Cardiac muscle cell (in vitro differentiated cells and primary cell): Measurements from ENCODE around the gene ZNF362. TPM values are rescaled to one million over a fixed set of nuclear protein-coding genes. Genes with fewer than 3 reads are reported as not detected.
A peak's percentile ranks its signal among the peaks of the same experiment; 100 is the strongest.

ENCODE experiments used
- DNase-seq, 2 donors: peaks; one replicate each; pipeline versions ENCODE4 v3.0.0 to v3.0.0-alpha.2; 2010 to 2017; ENCODE audit warnings: low read depth in 1 of 2, low spot score in 1 of 2
- H3K27ac ChIP-seq: fragments of 200-600 bp; sonication (generic); 2 replicates; pipeline ENCODE4 v1.5.1; 2016
- H3K27me3 ChIP-seq: fragments of 200-600 bp; sonication (generic); 2 replicates; pipeline ENCODE4 v1.6.0; 2016; ENCODE audit warnings: control low read depth
- H3K36me3 ChIP-seq: fragments of 200-600 bp; sonication (generic); 2 replicates; pipeline ENCODE4 v1.5.1; 2016; ENCODE audit warnings: control low read depth
- H3K4me1 ChIP-seq: fragments of 200-600 bp; sonication (generic); 2 replicates; pipeline ENCODE4 v1.8.1; 2017; ENCODE audit warnings: low read depth, mild to moderate bottlenecking, mixed run types
- H3K4me3 ChIP-seq: fragments of 200-600 bp; sonication (generic); 2 replicates; pipeline ENCODE4 v1.5.1; 2016; ENCODE audit warnings: mild to moderate bottlenecking
- H3K9me3 ChIP-seq: fragments of 200-600 bp; sonication (generic); 2 replicates; pipeline ENCODE4 v1.5.1; 2017; ENCODE audit warnings: low read depth, mild to moderate bottlenecking, control low read depth
- polyA plus RNA-seq: library from polyadenylated mRNA; unstranded; fragments of >200 nt; fragmentation: Nextera tagmentation; extraction: Ambion mirVana; gene quantifications from 2 replicates; pipeline ENCODE4 v1.2.1, GENCODE V29; 2016
- total RNA-seq: library from RNA; depleted of rRNA; stranded (reverse); fragments of >200 nt; gene quantifications from 2 replicates; pipeline ENCODE4 v1.2.3, GENCODE V29; 2016
- TF ChIP-seq, protein P1 (sequence below): IDR thresholded peaks from 2 replicates; pipeline ENCODE4 v1.5.1; 2012; ENCODE audit warnings: low read depth, mild to moderate bottlenecking, low read length

The ZNF362 gene
- total and polyA plus RNA-seq, 2 experiments from 2014 or later = 57.9 to 77.5 TPM

DNA sequence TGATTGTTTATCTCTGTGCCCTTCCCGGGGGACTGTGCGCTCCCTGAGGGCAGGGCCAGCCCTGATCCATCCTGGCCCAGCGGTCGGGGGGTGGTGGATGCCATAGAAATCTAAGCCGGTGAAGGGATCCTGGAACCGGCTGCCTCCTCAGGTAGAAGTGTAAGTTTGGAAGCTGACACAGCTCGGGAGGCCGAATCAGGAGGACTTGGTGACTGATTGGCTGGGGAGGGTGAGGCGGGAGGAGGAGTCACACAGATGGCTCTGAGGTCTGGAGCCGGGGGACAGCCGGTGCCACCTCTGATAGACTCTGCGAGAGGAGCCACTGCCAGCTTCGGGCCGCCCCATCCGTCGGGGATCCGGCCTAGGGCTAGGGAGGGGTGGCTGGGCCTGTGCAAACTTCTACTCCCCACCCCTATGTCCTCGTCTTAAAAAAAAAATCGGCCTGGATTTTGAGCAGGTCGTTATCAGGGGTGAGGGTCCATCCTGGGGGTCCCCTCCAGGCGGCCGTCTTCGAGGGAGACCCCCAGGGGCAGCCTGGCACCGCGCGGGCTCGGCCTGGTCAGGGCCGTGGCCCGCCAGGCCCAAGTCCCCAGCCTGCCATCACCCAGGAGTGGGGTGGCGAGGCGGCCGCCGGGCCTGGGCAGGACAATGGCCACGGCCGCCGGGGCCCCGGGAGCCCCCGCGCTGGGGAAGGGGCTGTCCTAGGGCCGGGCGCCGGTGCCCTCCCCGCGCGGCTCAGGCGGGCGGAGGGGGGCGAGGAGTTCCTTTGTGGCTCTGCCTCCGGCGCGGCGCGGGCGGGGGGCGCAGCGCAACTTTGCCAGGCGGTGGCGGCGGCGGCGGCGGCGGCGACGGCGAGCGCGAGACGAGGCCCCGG, 708 bp upstream of the ZNF362 start:
- Histone ChIP-seq H3K9me3 (no peaks in the 10 kb centered on the region), H3K4me1 (peaks cover 21% of the 10 kb centered on the region), H3K36me3 (no peaks in the 10 kb centered on the region), H3K4me3 (peak overlapping the region; percentile 22), H3K27me3 (no peaks in the 10 kb centered on the region), H3K27ac (peak overlapping the region; percentile 80)
- TF ChIP-seq, protein P1, sequence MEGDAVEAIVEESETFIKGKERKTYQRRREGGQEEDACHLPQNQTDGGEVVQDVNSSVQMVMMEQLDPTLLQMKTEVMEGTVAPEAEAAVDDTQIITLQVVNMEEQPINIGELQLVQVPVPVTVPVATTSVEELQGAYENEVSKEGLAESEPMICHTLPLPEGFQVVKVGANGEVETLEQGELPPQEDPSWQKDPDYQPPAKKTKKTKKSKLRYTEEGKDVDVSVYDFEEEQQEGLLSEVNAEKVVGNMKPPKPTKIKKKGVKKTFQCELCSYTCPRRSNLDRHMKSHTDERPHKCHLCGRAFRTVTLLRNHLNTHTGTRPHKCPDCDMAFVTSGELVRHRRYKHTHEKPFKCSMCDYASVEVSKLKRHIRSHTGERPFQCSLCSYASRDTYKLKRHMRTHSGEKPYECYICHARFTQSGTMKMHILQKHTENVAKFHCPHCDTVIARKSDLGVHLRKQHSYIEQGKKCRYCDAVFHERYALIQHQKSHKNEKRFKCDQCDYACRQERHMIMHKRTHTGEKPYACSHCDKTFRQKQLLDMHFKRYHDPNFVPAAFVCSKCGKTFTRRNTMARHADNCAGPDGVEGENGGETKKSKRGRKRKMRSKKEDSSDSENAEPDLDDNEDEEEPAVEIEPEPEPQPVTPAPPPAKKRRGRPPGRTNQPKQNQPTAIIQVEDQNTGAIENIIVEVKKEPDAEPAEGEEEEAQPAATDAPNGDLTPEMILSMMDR = no peak
- peak; percentile 55 to 65 for DNase-seq

DNA sequence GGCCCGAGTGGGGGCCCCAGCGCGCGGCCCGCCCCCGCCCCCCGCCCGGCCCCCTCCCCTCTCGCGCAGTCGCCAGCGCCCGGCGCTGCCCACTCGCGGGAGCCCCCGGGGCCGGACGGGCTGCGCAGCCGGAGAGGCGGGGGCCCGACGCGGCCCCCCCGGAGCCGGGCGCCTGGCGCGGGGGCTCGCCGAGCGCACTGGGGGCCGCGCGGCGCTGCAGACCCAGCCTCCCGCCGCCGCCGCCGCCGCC, 146 bp upstream of the ZNF362 start:
- no peaks in the 10 kb centered on the region for H3K36me3 ChIP-seq
- peak overlapping the region; percentile 24 for H3K4me3 ChIP-seq
- H3K4me1 ChIP-seq = peaks cover 26% of the 10 kb centered on the region
- no peaks in the 10 kb centered on the region for H3K27me3 ChIP-seq
- no peaks in the 10 kb centered on the region for H3K9me3 ChIP-seq
- no peak for DNase-seq
- TF ChIP-seq, protein P1 = no peak
- H3K27ac ChIP-seq = no peak overlapping the region

DNA sequence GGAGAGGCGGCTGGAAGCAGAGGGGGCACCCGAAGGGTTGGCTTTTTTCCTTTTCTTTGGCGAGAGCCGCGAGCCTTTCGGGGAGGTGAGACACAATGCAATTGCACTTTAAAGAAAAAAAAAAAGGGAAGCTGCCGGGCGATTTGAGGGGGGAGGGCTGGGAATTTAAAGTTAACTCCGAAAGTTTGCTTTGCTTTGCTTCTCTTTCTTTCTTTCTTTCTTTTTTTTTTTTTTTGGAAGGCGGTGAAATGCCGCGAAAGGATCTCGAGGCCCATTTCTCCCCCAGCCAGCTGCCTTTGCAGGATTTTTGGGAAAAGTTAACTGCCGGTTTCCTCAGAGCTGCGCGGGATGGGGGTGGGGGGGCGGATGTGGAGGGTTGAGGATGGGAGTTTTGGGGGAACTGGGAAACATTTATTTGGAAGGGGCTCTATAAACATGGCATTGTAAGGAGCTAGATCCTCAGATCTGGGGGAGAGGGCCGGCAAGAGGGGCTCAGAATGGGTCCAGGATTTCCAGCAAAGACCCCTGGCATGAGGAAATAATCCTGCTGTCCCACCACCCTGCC, 997 bp downstream of the ZNF362 start:
- H3K36me3 ChIP-seq = no peaks in the 10 kb centered on the region
- peaks cover 28% of the 10 kb centered on the region for H3K4me1 ChIP-seq
- H3K4me3 ChIP-seq = peak overlapping the region; percentile 82
- no peaks in the 10 kb centered on the region for H3K9me3 ChIP-seq
- no peak for DNase-seq
- H3K27ac ChIP-seq = peak overlapping the region; percentile 65
- H3K27me3 ChIP-seq = no peaks in the 10 kb centered on the region
- TF ChIP-seq, protein P1 = no peak

DNA sequence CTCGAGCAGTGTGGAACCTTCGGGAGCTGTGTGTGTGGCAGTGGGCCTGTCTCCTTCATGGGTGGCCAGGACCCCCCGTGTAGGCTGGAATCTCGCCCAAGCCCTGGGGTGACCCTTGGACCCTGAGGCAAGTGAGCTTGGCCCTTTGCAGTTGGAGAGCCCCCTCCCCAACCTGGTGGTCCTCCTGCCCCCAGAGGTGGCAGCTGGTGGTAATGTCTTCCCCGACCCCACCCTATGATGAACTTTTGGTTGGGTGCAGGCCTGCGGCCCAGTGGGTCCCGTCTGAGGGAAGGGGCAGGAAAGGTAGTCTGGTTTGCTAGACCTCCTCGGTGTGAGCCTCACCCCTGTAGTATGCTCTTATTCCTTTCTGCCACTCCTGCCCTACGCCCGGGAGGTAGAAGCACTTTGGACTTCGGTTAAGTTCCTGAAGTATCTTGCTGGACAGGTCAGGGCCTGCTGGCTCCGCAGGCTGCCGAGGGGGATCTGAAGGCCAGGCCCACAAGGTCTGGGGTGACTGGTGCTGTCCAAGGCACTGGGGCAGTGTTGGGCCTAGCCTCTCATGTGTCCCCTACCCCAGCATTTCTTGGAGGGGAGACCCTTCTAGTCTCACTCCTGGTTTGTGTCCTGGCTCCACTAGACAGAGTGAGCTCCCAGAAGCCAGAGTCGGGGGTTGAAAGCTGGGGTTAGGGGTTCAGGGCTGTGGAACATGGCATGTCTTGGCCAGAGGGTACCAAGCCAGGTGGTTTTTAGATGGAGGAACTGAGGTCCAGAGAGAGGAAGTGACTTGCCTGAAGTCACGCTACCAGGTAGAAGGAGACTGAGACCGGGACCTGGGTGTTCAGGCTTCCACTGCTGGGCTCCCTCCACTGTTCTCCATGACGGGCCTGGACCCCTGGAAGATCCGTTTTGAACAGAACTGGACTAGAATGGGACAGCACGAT, 1.8 kb downstream of the ZNF362 start:
- Histone ChIP-seq H3K4me3 (peak overlapping the region; percentile 82), H3K4me1 (peaks cover 28% of the 10 kb centered on the region), H3K9me3 (no peaks in the 10 kb centered on the region), H3K27me3 (no peaks in the 10 kb centered on the region), H3K27ac (no peak overlapping the region), H3K36me3 (no peaks in the 10 kb centered on the region)
- TF ChIP-seq, protein P1 = no peak
- peak in 1 of 2 donors; percentile 35 for DNase-seq

DNA sequence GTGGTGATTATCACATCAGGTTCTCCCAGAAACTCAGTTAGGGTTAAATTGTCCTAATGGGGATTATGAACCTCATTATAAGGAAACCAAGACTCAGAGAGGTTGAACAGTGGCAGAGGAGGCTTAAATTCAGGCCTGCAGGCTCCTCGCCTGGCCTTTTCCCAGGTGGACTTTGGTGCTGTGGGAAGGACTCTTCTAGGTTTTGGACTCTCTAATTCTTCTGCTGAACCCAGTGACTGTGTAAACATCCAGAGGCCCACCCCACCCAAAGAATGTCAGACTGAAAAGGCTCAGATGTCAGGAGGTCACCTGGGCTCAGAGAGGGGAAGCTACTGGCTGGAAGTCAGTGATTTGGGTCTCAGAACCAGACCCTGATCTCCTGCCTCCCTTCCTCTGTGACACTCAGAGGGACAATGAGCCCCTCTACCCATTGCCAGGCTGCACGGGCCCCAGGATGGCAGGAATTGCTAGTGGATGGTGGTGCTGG, 2.5 kb downstream of the ZNF362 start:
- H3K9me3 ChIP-seq = no peaks in the 10 kb centered on the region
- TF ChIP-seq, protein P1 = no peak
- H3K4me3 ChIP-seq = no peak overlapping the region
- peaks cover 28% of the 10 kb centered on the region for H3K4me1 ChIP-seq
- no peak for DNase-seq
- no peak overlapping the region for H3K27ac ChIP-seq
- no peaks in the 10 kb centered on the region for H3K27me3 ChIP-seq
- H3K36me3 ChIP-seq = no peaks in the 10 kb centered on the region
